Muscle of leg (tissue), 11 donors: ENCODE measurements around the gene MBD3L1. TPM values are rescaled to one million over a fixed set of nuclear protein-coding genes. Genes with fewer than 3 reads are reported as not detected.

Experiments used
- DNase-seq: peaks from one replicate; pipeline ENCODE4 v3.0.0; 2013
- H3K27ac ChIP-seq: one replicate; pipeline ENCODE4 v1.5.1; 2013; ENCODE audit warnings: mild to moderate bottlenecking, low read length, control low read depth
- H3K27me3 ChIP-seq: one replicate; pipeline ENCODE4 v1.6.1; 2013; ENCODE audit warnings: low read length; ENCODE audit not compliant: control insufficient read depth, insufficient read depth
- H3K36me3 ChIP-seq: one replicate; pipeline ENCODE4 v1.6.1; 2013; ENCODE audit warnings: low read length; ENCODE audit not compliant: control insufficient read depth, insufficient read depth
- H3K4me1 ChIP-seq: one replicate; pipeline ENCODE4 v1.6.1; 2013; ENCODE audit warnings: low read length; ENCODE audit not compliant: control insufficient read depth, insufficient read depth
- H3K4me3 ChIP-seq: one replicate; pipeline ENCODE4 v1.5.1; 2013; ENCODE audit warnings: low read length, control low read depth
- H3K9me3 ChIP-seq: replicated peaks from 2 replicates; pipeline ENCODE4 v1.6.1; 2013; ENCODE audit warnings: low read depth, low read length; ENCODE audit not compliant: control insufficient read depth
- WGBS: methylation state at CpG from one replicate; pipeline ENCODE4 v1.1.5; 2013; ENCODE audit warnings: missing lambda C conversion rate; ENCODE audit not compliant: insufficient coverage; 5-methylcytosine and 5-hydroxymethylcytosine counted together
- polyA plus RNA-seq, 8 donors: library from polyadenylated mRNA; unstranded; fragments of 120-200 nt; gene quantifications; one replicate each; pipeline versions ENCODE4 v1.2.1 to v1.2.3, GENCODE V29; 2013; ENCODE audit warnings: inconsistent platforms in 1 of 8, low replicate concordance in 1 of 8; ENCODE audit not compliant: insufficient read length in 8 of 8, insufficient read depth in 1 of 8
- total RNA-seq: library from RNA; stranded (reverse); fragments of 120-200 nt; gene quantifications from one replicate; pipeline ENCODE4 v1.2.4, GENCODE V29; 2013

The MBD3L1 gene
- total and polyA plus RNA-seq, 9 donors, result not detected

DNA sequence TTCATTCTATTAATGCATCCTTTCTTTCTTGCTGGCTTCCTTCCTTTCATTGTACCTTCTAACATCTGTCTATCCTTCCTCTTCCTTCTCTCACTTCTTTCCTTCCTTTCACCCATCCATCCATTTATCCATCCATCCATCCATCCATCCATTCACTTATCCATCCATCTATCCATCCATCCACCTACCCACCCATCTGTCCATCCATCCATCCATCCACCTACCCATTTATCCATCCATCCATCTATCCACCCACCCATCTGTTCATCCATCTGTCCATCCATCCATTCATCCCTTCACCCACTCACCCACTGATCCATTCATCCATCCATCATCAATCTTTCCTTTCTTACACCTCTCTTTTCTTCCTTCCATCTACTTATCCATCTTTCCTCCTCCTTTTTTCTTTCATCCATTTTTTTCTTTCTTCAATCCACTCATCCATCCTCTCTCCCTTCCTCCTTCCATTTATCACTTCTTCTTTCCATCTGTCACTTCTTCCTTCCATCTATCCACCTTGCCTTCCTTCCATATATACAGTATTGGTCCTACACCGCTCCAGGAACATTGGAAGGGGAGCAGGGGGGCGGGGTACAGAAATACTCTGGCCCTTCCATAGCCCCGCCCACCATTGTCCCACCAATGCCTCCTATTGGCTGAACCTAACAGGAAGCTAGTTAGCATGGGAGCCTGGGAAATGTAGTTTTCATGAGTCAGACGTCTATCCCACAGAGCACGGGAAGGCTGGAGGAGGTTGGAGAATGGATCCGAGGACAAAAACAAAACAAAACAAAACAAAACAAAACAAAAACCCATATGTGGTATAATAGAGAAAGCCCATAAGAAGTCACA, 45.9 kb downstream of the MBD3L1 start:
- Histone ChIP-seq H3K36me3 (no peaks in the 10 kb centered on the region), H3K27ac (no peak overlapping the region), H3K27me3 (no peaks in the 10 kb centered on the region), H3K9me3 (peaks cover 19% of the 10 kb centered on the region), H3K4me1 (no peaks in the 10 kb centered on the region), H3K4me3 (no peak overlapping the region)
- WGBS, result no CpG with 5 or more reads among the region's 6 CpGs
- DNase-seq, result no peak

- H3K4me3 ChIP-seq, result no peak overlapping the region
- no peaks in the 10 kb centered on the region for H3K27me3 ChIP-seq
- DNase-seq, result no peak
- no CpG with 5 or more reads among the region's 2 CpGs for WGBS
- no peak overlapping the region for H3K27ac ChIP-seq
- H3K36me3 ChIP-seq, result no peaks in the 10 kb centered on the region
- H3K4me1 ChIP-seq, result no peaks in the 10 kb centered on the region
- peaks cover 27% of the 10 kb centered on the region for H3K9me3 ChIP-seq
These were observed 48.8 kb downstream of the MBD3L1 start for GRCh38 chr19:8880868-8881488.

GRCh38 chr19:8881512-8881911, 49.3 kb downstream of the MBD3L1 start:
- no peaks in the 10 kb centered on the region for H3K4me1 ChIP-seq
- no peaks in the 10 kb centered on the region for H3K36me3 ChIP-seq
- no peak overlapping the region for H3K27ac ChIP-seq
- no peak overlapping the region for H3K4me3 ChIP-seq
- peaks cover 27% of the 10 kb centered on the region for H3K9me3 ChIP-seq
- DNase-seq, result no peak
- H3K27me3 ChIP-seq, result no peaks in the 10 kb centered on the region

DNA sequence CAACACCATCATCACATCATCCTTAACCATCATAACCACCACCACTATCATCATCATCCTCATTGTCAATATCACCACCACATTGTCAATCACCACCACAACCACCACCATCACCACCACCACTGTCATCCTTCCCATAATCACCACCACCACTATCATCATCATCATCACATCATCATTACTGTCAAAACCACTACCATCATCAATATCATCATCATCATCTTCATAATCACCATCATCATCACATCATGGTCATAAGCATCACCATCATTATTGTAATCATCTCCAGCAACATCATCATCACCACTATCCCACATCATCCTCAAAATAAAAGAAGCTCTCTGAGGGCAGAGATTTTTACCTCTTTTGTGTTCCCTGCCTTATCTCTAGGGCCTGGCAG, 52.2 kb downstream of the MBD3L1 start:
- Histone ChIP-seq H3K4me1 (no peaks in the 10 kb centered on the region), H3K27ac (no peak overlapping the region), H3K4me3 (no peak overlapping the region), H3K27me3 (no peaks in the 10 kb centered on the region), H3K36me3 (no peaks in the 10 kb centered on the region), H3K9me3 (peaks cover 37% of the 10 kb centered on the region)
- DNase-seq, result no peak

GRCh38 chr19:8887364-8887763, 55.2 kb downstream of the MBD3L1 start:
- peaks cover 28% of the 10 kb centered on the region for H3K9me3 ChIP-seq
- no peaks in the 10 kb centered on the region for H3K36me3 ChIP-seq
- no peak overlapping the region for H3K27ac ChIP-seq
- H3K4me1 ChIP-seq, result no peaks in the 10 kb centered on the region
- 64% methylated on average over 2 of the region's 2 CpGs for WGBS
- no peak overlapping the region for H3K4me3 ChIP-seq
- no peak for DNase-seq
- no peaks in the 10 kb centered on the region for H3K27me3 ChIP-seq

- no peaks in the 10 kb centered on the region for H3K27me3 ChIP-seq
- peaks cover 37% of the 10 kb centered on the region for H3K9me3 ChIP-seq
- no peaks in the 10 kb centered on the region for H3K36me3 ChIP-seq
- no peak overlapping the region for H3K27ac ChIP-seq
- no peaks in the 10 kb centered on the region for H3K4me1 ChIP-seq
- H3K4me3 ChIP-seq, result no peak overlapping the region
- DNase-seq, result no peak
These were observed 58.1 kb downstream of the MBD3L1 start for GRCh38 chr19:8890260-8890659.

Other genes starting within 250 kb of the MBD3L1 start
- gene ADAMTS10, start 221.7 kb upstream of the MBD3L1 start, total RNA-seq, result 28.1 TPM
- gene ADAMTS10, start 221.7 kb upstream of the MBD3L1 start, polyA plus RNA-seq, result 10 to 100 TPM; 25.2 to 40.4 (median 33.4) TPM
- gene NFILZ, start 201.7 kb upstream of the MBD3L1 start, total RNA-seq, result not detected
- gene NFILZ, start 201.7 kb upstream of the MBD3L1 start, polyA plus RNA-seq, result not detected
- not detected for gene ACTL9, start 133.6 kb upstream of the MBD3L1 start, total RNA-seq
- gene ACTL9, start 133.6 kb upstream of the MBD3L1 start, polyA plus RNA-seq, result not detected
- gene OR2Z1, start 110.7 kb upstream of the MBD3L1 start, total RNA-seq, result not detected
- gene OR2Z1, start 110.7 kb upstream of the MBD3L1 start, polyA plus RNA-seq, result not detected
- 25.8 TPM for gene ZNF558, start 73 bp upstream of the MBD3L1 start, total RNA-seq
- 10 to 100 TPM; 16.1 to 25.8 (median 20.3) TPM for gene ZNF558, start 73 bp upstream of the MBD3L1 start, polyA plus RNA-seq
- gene MUC16, start 178.0 kb downstream of the MBD3L1 start, total RNA-seq, result not detected
- gene MUC16, start 178.0 kb downstream of the MBD3L1 start, polyA plus RNA-seq, result under 1 TPM in 4 of 8 donors, not detected in 4; 0.04 to 0.30 (median 0.17) TPM